ENCODE measurements around the gene CTSS.

CTSS gene

DNA sequence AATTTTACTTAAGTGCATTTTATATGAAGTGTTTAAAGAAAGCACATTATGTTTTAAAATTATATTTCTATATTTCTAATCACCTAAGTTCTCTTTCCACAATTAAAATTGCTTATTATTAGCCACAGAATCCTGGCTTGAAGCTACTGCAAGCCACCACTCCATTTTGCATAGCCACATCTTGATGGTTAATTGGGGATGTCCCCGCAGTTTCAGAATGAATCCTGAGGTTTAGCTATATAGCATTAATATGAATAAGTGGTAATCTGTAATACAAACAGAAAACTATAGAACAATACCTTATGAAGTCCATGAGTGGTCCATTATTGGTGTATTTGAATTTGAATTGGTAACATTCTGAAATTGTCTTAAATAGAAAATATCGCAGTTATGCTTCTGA is 57.0 kb downstream of the CTSS start:
- Histone ChIP-seq H3K4me1 (ENCODE audit: insufficient read depth, low read length) (no peaks in the 10 kb centered on the region), H3K36me3 (ENCODE audit: insufficient read depth, low read length) (no peaks in the 10 kb centered on the region), H3K4me2 (ENCODE audit: insufficient read depth, low read length) (no peak overlapping the region), H3K27me3 (ENCODE audit: insufficient read depth, low read length, poor library complexity) (no peaks in the 10 kb centered on the region), H3K27ac (ENCODE audit: low read length) (no peak overlapping the region), H3K9ac (ENCODE audit: low read depth, low read length) (no peak overlapping the region), H3K79me2 (ENCODE audit: insufficient read depth, low read length) (no peaks in the 10 kb centered on the region), H3K9me3 (ENCODE audit: insufficient read depth, low read length, severe bottlenecking) (no peaks in the 10 kb centered on the region), H4K20me1 (ENCODE audit: insufficient read depth, low read length) (no peaks in the 10 kb centered on the region), H3K4me3 (ENCODE audit: low read depth in 1 of 2, low read length in 2 of 2) (no peak overlapping the region), H2AFZ (ENCODE audit: low read depth, low read length) (no peak overlapping the region)
- DNase-seq (no peak), ATAC-seq (ENCODE audit: insufficient read depth, low read depth) (no peak)
- TF ChIP-seq, protein P1, sequence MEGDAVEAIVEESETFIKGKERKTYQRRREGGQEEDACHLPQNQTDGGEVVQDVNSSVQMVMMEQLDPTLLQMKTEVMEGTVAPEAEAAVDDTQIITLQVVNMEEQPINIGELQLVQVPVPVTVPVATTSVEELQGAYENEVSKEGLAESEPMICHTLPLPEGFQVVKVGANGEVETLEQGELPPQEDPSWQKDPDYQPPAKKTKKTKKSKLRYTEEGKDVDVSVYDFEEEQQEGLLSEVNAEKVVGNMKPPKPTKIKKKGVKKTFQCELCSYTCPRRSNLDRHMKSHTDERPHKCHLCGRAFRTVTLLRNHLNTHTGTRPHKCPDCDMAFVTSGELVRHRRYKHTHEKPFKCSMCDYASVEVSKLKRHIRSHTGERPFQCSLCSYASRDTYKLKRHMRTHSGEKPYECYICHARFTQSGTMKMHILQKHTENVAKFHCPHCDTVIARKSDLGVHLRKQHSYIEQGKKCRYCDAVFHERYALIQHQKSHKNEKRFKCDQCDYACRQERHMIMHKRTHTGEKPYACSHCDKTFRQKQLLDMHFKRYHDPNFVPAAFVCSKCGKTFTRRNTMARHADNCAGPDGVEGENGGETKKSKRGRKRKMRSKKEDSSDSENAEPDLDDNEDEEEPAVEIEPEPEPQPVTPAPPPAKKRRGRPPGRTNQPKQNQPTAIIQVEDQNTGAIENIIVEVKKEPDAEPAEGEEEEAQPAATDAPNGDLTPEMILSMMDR (IDR thresholded peaks at IDR 0.05; ENCODE audit: borderline replicate concordance, extremely low read depth, low read length, poor library complexity, severe bottlenecking), result no peak
- TF ChIP-seq EZH2 (IDR thresholded peaks at IDR 0.05; ENCODE audit: borderline replicate concordance, low read depth, low read length, severe bottlenecking), result no peak

DNA sequence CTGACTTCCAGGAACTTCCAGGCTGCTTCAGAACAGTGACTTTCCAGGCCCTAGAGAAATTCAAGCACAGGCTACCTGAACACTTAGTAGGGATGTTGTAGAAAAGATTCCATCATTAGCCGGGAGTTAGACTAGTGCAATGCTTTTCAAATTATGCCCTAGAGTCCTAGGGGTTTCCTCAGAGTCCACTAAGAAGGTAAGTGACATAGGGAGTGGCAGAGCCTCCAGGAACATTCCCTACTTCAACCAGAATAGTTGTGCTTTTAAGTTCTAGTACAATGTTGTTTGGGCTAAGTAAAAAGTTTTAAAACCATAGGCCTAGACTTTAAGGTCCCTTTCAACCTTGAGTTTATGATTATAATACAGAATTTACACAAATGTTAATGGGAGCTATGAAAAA is 59.5 kb downstream of the CTSS start:
- Histone ChIP-seq H3K4me2 (ENCODE audit: insufficient read depth, low read length) (no peak overlapping the region), H3K4me1 (ENCODE audit: insufficient read depth, low read length) (no peaks in the 10 kb centered on the region), H3K36me3 (ENCODE audit: insufficient read depth, low read length) (no peaks in the 10 kb centered on the region), H4K20me1 (ENCODE audit: insufficient read depth, low read length) (no peaks in the 10 kb centered on the region), H3K9me3 (ENCODE audit: insufficient read depth, low read length, severe bottlenecking) (no peaks in the 10 kb centered on the region), H3K4me3 (ENCODE audit: low read depth in 1 of 2, low read length in 2 of 2) (no peak overlapping the region), H3K27me3 (ENCODE audit: insufficient read depth, low read length, poor library complexity) (peaks cover 3% of the 10 kb centered on the region), H3K27ac (ENCODE audit: low read length) (no peak overlapping the region), H3K79me2 (ENCODE audit: insufficient read depth, low read length) (no peaks in the 10 kb centered on the region), H3K9ac (ENCODE audit: low read depth, low read length) (no peak overlapping the region), H2AFZ (ENCODE audit: low read depth, low read length) (no peak overlapping the region)
- ATAC-seq (ENCODE audit: insufficient read depth, low read depth), result no peak
- no peak for TF ChIP-seq EZH2 (IDR thresholded peaks at IDR 0.05; ENCODE audit: borderline replicate concordance, low read depth, low read length, severe bottlenecking)
- TF ChIP-seq, protein P1 (IDR thresholded peaks at IDR 0.05; ENCODE audit: borderline replicate concordance, extremely low read depth, low read length, poor library complexity, severe bottlenecking), result no peak
- no peak for DNase-seq

DNA sequence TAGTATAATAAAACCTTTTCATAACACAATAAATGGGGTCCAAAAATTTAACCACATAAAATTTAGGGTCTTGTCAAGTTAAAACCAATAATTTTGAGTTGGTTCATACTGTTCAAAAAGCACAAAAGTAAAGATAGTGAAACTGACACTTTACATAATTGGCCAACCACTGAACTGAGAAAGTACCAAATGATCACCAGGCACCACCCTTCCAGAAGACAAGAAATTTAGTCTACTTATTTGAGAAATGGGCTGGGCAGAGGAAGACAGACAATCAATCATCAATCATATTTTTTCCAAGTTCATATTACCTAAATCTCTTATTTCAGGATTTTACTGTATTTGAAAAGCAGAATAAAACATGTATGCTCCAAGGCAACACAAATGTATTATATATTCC is 62.2 kb downstream of the CTSS start:
- Histone ChIP-seq H3K4me3 (ENCODE audit: low read depth in 1 of 2, low read length in 2 of 2) (no peak overlapping the region), H2AFZ (ENCODE audit: low read depth, low read length) (no peak overlapping the region), H3K27ac (ENCODE audit: low read length) (no peak overlapping the region), H3K79me2 (ENCODE audit: insufficient read depth, low read length) (no peaks in the 10 kb centered on the region), H3K4me2 (ENCODE audit: insufficient read depth, low read length) (no peak overlapping the region), H3K9me3 (ENCODE audit: insufficient read depth, low read length, severe bottlenecking) (no peaks in the 10 kb centered on the region), H3K27me3 (ENCODE audit: insufficient read depth, low read length, poor library complexity) (peaks cover 4% of the 10 kb centered on the region), H3K36me3 (ENCODE audit: insufficient read depth, low read length) (no peaks in the 10 kb centered on the region), H3K9ac (ENCODE audit: low read depth, low read length) (no peak overlapping the region), H4K20me1 (ENCODE audit: insufficient read depth, low read length) (no peaks in the 10 kb centered on the region), H3K4me1 (ENCODE audit: insufficient read depth, low read length) (no peaks in the 10 kb centered on the region)
- no peak for ATAC-seq (ENCODE audit: insufficient read depth, low read depth)
- DNase-seq, result no peak
- TF ChIP-seq, protein P1 (IDR thresholded peaks at IDR 0.05; ENCODE audit: borderline replicate concordance, extremely low read depth, low read length, poor library complexity, severe bottlenecking), result no peak
- no peak for TF ChIP-seq EZH2 (IDR thresholded peaks at IDR 0.05; ENCODE audit: borderline replicate concordance, low read depth, low read length, severe bottlenecking)

Data from DND-41 (cell line).